Activated naive CD4-positive, alpha-beta T cell treated with anti-CD3 and anti-CD28 coated beads, Interleukin-2, amount 10 ng/mL, durations not matched to agents 7 days and 5 days (primary cell): ENCODE measurements around the gene IGFL2.
"Not testable (repeated sequence)": the region's sequence is repeated elsewhere in the genome, so short reads cannot be mapped to it uniquely, and the experiment has no call there.

Experiments
- CTCF ChIA-PET: fragments of 350-600 bp; sonication (Branson Sonifier 250); formaldehyde crosslinking; loops from one replicate; lab custom pipeline; 2021; ENCODE audit warnings: antibody characterized with exemption; lab: Charles Lee
- DNase-seq: peaks from one replicate; pipeline ENCODE4 v3.0.0-alpha.2; 2020
- H3K27ac Mint-ChIP-seq: one replicate; pipeline ENCODE4 v1.8.0; 2021; ENCODE audit warnings: mild to moderate bottlenecking, moderate library complexity, mixed read lengths
- H3K27me3 Mint-ChIP-seq: one replicate; pipeline ENCODE4 v1.8.0; 2021; ENCODE audit warnings: mild to moderate bottlenecking, mixed read lengths
- H3K36me3 Mint-ChIP-seq: one replicate; pipeline ENCODE4 v1.8.0; 2021; ENCODE audit warnings: mixed read lengths
- H3K4me1 Mint-ChIP-seq: one replicate; pipeline ENCODE4 v1.8.0; 2021; ENCODE audit warnings: mixed read lengths
- H3K4me3 Mint-ChIP-seq: one replicate; pipeline ENCODE4 v1.8.0; 2021; ENCODE audit warnings: mild to moderate bottlenecking, moderate library complexity, mixed read lengths
- H3K9me3 Mint-ChIP-seq: one replicate; pipeline ENCODE4 v1.8.0; 2021; ENCODE audit warnings: mixed read lengths

Gene IGFL2

DNA sequence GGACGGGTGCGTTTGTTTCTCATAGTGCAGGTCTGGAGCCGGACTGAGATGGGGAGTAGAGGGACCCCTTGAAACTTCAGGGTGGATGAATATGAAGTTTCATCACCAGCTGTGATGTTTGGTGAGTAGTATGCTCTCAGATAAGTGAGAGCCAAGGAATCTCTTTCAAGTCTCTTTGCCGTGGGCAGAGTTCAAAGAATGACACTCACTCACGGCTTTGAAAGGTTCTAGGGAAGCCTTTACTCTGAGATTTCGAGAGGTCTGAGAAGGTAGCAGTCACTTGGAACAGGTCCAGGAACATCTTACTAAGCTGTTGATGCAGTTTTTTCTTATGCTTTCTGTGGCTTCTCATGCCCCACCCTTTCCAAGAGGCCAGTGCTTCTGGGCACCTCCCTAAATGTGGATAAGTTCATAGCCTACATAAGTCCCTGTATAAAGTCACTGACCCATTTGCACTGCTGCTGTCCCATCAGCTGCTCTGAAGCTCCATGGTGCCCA is at the start of gene IGFL2:
Gene IGFL2 (plus strand): TSS at position 448 of the 498 bp plus-strand sequence. CDS start 41 bp downstream, at position 489.
- H3K4me1 Mint-ChIP-seq, result no peaks in the 10 kb centered on the region
- no peak for DNase-seq
- H3K27me3 Mint-ChIP-seq, result peaks cover 44% of the 10 kb centered on the region
- CTCF ChIA-PET, result no interaction called here
- H3K9me3 Mint-ChIP-seq, result no peaks in the 10 kb centered on the region
- no peak within 1 kb of the TSS for H3K27ac Mint-ChIP-seq
- no peak within 1 kb of the TSS for H3K4me3 Mint-ChIP-seq
- no peaks in the 10 kb centered on the region for H3K36me3 Mint-ChIP-seq

DNA sequence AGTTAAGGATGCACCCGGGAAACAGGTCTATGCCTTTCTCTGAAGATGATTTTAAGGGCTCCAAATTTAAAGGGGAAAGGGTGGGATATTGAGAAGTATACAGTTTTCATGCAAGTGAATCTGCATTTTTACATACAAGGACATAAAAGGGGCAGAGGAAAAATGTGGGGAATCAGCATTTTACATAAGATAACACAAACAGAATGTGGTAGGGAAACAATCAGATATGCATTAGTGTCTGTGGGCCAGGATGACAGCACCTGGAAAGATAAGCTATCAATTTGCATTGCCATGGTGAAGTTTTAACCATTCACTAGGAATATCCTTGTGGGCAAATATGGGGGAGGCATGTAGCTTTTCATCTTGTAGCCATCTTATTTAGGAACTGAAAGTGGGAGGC is 47.7 kb upstream of the IGFL2 start:
- peaks cover 9% of the 10 kb centered on the region for H3K9me3 Mint-ChIP-seq
- no peak for DNase-seq
- CTCF ChIA-PET, result no interaction called here
- no peak overlapping the region for H3K27ac Mint-ChIP-seq
- H3K27me3 Mint-ChIP-seq, result peaks cover 13% of the 10 kb centered on the region
- no peak overlapping the region for H3K4me3 Mint-ChIP-seq
- H3K4me1 Mint-ChIP-seq, result no peaks in the 10 kb centered on the region
- H3K36me3 Mint-ChIP-seq, result no peaks in the 10 kb centered on the region

DNA sequence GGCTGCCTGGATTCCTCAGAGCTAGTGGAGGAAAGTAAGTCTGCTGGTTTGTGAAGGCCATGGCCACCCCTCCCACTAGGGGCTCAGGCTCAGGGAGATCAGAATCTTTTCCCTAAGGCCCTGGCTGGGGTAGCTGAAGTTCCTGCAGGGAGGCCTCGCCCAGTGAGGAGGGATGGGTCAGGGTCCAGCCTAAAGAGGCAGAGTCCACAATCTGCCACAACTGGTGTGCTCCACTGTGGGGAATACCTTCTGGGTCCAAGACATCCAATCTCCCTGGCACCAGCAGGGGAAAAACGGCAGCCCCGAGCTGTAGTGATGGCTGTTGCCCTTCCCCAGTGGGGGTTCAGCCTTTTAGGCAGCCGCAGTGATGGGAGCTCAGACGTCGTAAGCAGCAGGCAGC is 46.7 kb upstream of the IGFL2 start:
- Mint-ChIP-seq H3K36me3 (no peaks in the 10 kb centered on the region), H3K4me3 (no peak overlapping the region), H3K9me3 (peaks cover 9% of the 10 kb centered on the region), H3K4me1 (no peaks in the 10 kb centered on the region), H3K27me3 (peaks cover 13% of the 10 kb centered on the region), H3K27ac (no peak overlapping the region)
- no peak for DNase-seq
- CTCF ChIA-PET, result no interaction called here

DNA sequence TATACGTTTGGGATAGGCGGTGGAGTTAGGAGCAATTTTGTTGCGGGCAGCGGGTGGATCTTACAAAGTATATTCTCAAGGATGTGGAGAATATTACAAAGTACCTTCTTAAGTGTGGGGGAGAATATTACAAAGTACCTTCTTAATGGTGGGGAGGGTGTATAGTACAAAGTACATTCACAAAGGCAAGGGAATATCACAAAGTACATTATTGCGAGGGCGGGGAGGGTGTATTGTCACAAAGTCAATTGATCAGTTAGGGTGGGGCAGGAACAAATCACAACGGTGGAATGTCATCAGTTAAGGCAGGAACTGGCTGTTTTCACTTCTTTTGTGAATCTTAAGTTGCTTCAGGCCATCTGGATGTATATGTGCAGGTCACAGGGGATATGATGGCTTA is 45.7 kb upstream of the IGFL2 start:
- H3K27me3 Mint-ChIP-seq, CTCF ChIA-PET, H3K4me3 Mint-ChIP-seq, H3K27ac Mint-ChIP-seq, DNase-seq, H3K36me3 Mint-ChIP-seq, H3K9me3 Mint-ChIP-seq, H3K4me1 Mint-ChIP-seq: not testable (repeated sequence)

DNA sequence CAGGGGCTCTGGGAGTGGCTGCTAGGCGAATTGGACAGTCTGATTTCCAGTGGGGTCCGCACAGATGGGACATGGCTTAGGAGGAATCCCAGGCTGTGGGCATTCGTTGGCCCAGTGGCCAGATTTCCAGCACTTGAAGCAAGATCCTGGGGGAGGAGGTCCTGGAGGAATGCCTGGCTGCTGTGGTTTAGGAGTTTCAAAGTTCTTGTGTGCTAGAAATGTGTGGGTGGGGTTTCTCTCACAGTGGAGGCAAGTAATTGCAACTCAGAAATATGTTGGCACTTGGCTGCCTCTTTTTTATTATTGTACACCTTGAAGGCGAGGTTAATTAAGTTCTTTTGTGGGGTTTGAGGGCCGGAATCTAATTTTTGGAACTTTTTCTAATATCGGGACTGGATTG is 40.7 kb upstream of the IGFL2 start:
- Mint-ChIP-seq H3K27me3 (peaks cover 5% of the 10 kb centered on the region), H3K36me3 (no peaks in the 10 kb centered on the region), H3K4me3 (no peak overlapping the region), H3K27ac (no peak overlapping the region), H3K4me1 (no peaks in the 10 kb centered on the region), H3K9me3 (no peaks in the 10 kb centered on the region)
- DNase-seq, result no peak
- CTCF ChIA-PET, result no interaction called here

DNA sequence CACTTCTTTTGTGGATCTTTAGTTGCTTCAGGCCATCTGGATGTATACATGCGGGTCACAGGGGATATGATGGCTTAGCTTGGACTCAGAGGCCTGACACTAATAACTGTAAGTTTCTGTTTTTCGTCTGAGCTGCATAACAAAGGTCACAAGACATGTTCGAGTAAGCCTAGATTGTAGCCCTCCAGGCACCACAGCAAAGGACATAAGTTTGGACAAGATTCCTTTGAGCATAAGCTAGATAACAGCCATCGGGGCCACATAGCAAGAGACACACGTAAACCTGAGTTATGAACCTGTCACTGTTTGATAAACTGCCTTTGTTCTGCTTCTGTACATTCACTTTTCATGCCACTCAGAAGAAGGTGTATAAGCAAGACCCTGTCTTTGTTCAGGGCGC is 38.2 kb upstream of the IGFL2 start:
- H3K36me3 Mint-ChIP-seq, result no peaks in the 10 kb centered on the region
- no peak overlapping the region for H3K4me3 Mint-ChIP-seq
- CTCF ChIA-PET, result no interaction called here
- H3K27ac Mint-ChIP-seq, result no peak overlapping the region
- no peaks in the 10 kb centered on the region for H3K4me1 Mint-ChIP-seq
- no peak for DNase-seq
- peaks cover 5% of the 10 kb centered on the region for H3K27me3 Mint-ChIP-seq
- H3K9me3 Mint-ChIP-seq, result no peaks in the 10 kb centered on the region

DNA sequence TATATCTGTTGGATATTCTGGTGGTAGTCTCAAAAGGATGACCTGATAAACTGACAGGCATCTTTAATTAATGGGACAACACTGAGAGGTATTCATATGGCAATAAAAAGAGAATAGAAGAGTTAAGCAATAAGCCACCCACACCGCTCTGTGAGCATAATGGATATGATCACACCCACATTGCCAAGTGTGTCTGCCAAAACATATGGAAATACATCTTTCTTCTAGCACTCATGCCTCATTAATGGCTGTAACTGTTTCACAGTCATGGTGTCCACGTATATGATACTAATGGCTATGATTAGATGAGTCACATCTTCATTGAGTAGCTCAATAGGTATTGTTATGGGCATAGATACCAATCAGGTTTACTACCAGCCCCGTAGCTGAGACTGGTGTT is 36.7 kb upstream of the IGFL2 start:
- Mint-ChIP-seq H3K9me3 (no peaks in the 10 kb centered on the region), H3K27ac (no peak overlapping the region), H3K4me1 (no peaks in the 10 kb centered on the region), H3K4me3 (no peak overlapping the region), H3K27me3 (peaks cover 14% of the 10 kb centered on the region), H3K36me3 (no peaks in the 10 kb centered on the region)
- no peak for DNase-seq
- CTCF ChIA-PET, result interaction anchor here (0.8 kb wide), 1 partner anchor 83 kb away, joined by 3 read pairs; no protein-coding TSS in a partner anchor

DNA sequence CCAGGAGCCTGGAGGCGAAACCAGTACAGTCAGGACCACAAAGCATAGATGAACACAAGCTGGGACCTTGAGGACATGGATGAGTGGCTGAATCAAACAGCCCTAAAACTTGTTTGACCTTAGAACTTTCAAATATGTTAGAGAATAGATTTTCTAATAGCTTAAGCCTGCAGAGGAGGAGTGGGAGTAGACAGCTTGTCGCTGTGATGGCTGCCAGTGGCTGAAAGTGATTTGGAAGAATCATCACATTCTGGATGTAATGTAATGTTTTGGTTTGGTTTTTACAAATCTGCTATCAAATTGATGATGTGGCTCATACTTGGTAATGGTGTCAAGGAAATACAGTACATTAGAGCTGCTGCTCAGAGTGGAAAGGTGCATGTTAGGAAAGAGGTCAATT is 35.5 kb upstream of the IGFL2 start:
- CTCF ChIA-PET, result no interaction called here
- H3K4me3 Mint-ChIP-seq, result no peak overlapping the region
- H3K27ac Mint-ChIP-seq, result no peak overlapping the region
- H3K4me1 Mint-ChIP-seq, result no peaks in the 10 kb centered on the region
- peaks cover 18% of the 10 kb centered on the region for H3K27me3 Mint-ChIP-seq
- H3K36me3 Mint-ChIP-seq, result no peaks in the 10 kb centered on the region
- H3K9me3 Mint-ChIP-seq, result no peaks in the 10 kb centered on the region
- no peak for DNase-seq

DNA sequence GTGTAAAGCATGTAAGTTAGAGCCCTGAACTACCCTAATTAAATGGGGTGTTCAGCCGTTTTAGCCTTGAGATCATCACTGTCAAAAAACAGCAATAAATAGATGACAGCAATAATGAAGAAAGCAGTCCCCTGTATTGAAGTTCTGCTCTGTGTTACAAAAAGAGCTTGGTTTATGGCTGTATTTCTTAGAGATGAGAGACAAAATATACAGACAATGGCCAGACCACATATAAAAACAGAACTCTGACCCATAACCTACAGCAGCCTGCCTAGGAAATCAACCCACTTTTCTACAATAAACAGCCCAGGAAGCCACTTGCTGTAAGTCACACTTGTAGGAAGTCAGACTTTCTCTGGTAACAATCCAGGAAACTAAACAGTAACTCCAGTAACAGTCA is 34.3 kb upstream of the IGFL2 start:
- H3K27me3 Mint-ChIP-seq, result peaks cover 21% of the 10 kb centered on the region
- CTCF ChIA-PET, result no interaction called here

DNA sequence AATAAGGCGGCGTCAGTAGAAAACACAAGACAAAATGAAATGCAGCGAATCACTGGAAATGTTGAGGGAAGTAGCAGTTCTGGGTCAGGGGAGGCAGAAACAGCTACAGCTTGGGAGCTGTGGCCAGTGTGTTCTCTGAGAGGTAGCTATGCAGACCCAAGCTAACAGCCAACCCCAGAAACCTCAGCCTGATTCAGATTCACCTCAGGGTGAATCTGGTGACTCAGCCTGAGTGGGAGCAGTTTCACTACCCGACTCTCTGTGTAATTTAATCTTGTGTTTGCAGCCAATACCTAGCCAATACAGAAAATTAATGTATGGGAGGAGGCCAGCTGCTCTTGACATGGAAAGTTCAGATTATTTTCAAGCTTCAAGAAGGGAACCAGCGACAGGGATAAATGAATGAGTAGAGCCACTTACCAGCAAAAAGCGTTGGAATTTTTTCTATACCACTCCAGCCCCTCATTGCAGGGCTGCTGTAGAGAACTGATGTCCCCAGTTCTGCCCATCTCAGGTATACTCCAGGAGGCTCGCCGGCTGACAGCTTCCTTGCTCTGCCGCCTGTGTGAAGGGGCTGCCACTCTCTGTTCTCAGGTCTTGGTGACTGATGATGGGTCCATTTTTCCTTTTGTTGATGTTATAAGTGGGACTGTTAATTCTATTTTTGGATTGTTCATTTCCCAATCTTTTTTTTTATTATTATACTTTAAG is 32.5 kb upstream of the IGFL2 start:
- no peaks in the 10 kb centered on the region for H3K9me3 Mint-ChIP-seq
- peak; percentile 23 for DNase-seq
- H3K36me3 Mint-ChIP-seq, result no peaks in the 10 kb centered on the region
- H3K27ac Mint-ChIP-seq, result no peak overlapping the region
- H3K27me3 Mint-ChIP-seq, result peaks cover 31% of the 10 kb centered on the region
- no peak overlapping the region for H3K4me3 Mint-ChIP-seq
- no peaks in the 10 kb centered on the region for H3K4me1 Mint-ChIP-seq
- CTCF ChIA-PET, result no interaction called here

More for the DNA sequence above, 34.3 kb upstream of the IGFL2 start:
- Mint-ChIP-seq H3K36me3 (no peaks in the 10 kb centered on the region), H3K4me1 (no peaks in the 10 kb centered on the region), H3K4me3 (no peak overlapping the region), H3K27ac (no peak overlapping the region), H3K9me3 (no peaks in the 10 kb centered on the region)
- no peak for DNase-seq

DNA sequence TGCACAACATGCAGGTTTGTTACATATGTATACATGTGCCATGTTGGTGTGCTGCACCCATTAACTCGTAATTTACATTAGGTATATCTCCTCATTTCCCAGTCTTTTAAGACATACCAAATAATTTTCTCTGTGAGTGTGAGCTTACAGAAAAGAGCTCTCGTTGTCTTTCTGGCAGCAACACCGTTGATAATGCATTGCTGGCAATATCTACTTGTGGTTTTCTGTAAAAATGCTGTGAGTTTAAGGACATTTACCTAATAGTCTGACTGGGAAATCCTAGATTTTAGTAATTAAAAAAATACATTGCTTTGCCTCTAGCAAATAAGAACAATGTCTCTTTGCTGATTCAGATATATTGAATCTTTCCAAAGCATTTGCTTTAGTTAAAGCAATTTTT is 31.9 kb upstream of the IGFL2 start:
- Mint-ChIP-seq H3K36me3 (no peaks in the 10 kb centered on the region), H3K27ac (no peak overlapping the region), H3K9me3 (no peaks in the 10 kb centered on the region), H3K4me1 (no peaks in the 10 kb centered on the region), H3K4me3 (no peak overlapping the region), H3K27me3 (peaks cover 34% of the 10 kb centered on the region)
- DNase-seq, result no peak
- CTCF ChIA-PET, result no interaction called here

DNA sequence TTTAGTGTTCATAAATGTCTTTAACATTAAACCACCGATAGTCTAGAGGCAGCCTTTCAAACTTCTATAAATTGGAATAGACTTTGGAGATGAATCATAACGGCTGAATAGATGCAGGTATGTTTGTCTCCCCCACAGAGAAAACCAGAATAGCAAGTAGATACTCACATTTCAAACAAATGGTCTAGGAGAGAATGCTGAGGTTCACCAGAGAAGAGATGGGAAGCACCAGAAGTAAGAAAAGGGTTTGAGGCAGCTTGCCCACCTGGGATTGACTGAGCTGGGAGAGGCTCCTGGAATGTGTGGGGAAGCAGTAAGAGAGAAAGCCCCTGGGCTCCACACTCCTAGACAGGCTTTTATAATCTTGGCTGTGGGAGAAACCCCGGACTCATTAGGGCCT is 29.9 kb upstream of the IGFL2 start:
- Mint-ChIP-seq H3K4me3 (no peak overlapping the region), H3K36me3 (no peaks in the 10 kb centered on the region), H3K27me3 (peaks cover 39% of the 10 kb centered on the region), H3K27ac (no peak overlapping the region), H3K9me3 (no peaks in the 10 kb centered on the region), H3K4me1 (no peaks in the 10 kb centered on the region)
- no peak for DNase-seq
- CTCF ChIA-PET, result no interaction called here

DNA sequence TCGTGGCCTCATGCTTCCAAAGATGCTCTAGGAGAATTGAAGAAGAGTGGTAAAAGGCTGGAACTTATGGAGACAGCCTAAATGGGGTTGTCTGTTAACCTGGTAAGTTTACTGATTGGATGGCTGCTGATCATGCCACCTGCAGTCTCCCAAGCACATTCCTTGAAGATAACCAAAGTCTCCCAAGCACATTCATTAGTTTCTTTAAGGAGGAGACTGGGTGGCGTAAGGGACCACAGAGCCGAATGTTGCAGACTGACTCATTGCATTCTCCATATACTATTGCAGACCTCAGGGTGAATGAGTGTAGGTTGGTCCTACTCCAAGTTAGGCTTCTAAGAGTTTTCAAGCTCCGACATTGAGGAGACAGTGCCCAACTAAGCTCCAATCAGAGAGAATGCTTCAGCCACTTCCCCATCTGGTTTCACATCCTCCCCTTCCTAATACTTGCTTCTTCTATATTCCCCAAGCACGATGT is 23.4 kb upstream of the IGFL2 start, which contains the start of gene IGFL3:
Gene IGFL3 (minus strand): TSS at position 51 of the 478 bp plus-strand sequence. CDS start 39 bp downstream, at position 12.
- no peak within 1 kb of the TSS for H3K27ac Mint-ChIP-seq
- H3K4me1 Mint-ChIP-seq, result no peaks in the 10 kb centered on the region
- CTCF ChIA-PET, result no interaction called here
- DNase-seq, result no peak
- H3K36me3 Mint-ChIP-seq, result no peaks in the 10 kb centered on the region
- peaks cover 53% of the 10 kb centered on the region for H3K27me3 Mint-ChIP-seq
- H3K9me3 Mint-ChIP-seq, result no peaks in the 10 kb centered on the region
- no peak within 1 kb of the TSS for H3K4me3 Mint-ChIP-seq

DNA sequence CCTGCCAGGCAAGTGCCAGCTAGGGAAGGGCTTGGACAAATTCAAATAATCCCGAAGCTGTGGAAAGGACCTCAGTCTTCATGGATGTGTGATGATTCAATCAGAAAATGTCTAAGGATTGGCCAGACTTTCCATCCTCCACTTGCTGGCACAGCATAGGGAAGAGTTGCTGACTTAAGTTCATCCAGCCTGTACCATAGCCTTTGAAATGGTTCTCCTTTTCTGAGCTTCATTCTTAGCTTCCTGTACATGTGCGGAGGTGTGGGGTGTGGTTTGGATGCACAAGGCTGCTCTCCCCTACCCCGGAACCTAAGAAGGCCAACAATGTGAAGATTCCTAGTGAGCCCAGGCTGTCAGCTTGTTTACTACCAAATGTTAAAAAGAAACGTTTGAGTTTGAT is 22.6 kb upstream of the IGFL2 start:
- CTCF ChIA-PET, result interaction anchor here (0.8 kb wide), 1 partner anchor 155 kb away, joined by 3 read pairs; no protein-coding TSS in a partner anchor
- no peak for DNase-seq
- Mint-ChIP-seq H3K4me1 (no peaks in the 10 kb centered on the region), H3K9me3 (no peaks in the 10 kb centered on the region), H3K4me3 (no peak overlapping the region), H3K27me3 (peaks cover 53% of the 10 kb centered on the region), H3K27ac (no peak overlapping the region), H3K36me3 (no peaks in the 10 kb centered on the region)

DNA sequence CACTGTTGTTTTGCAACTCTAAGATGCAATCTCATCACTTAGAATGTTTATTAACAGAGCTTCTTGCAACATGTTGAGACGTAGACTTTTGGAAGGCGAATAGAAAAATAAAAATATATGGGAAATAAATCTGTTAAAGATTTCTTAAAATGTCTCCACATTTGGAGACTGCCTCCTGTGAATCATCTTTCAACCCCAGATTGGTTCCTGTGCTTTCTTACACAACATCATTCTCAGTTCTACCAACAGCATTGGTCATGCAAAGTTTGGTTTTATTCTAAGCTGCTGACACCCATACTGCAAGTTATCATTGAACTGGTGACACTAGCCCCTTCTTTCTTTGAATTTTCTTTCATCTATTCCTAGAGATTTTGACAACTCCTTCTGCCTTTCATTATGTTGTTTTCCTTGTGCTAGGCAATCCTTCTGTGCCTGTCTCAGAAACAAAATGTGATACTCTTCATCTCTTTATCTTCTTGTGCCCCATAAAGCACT is 21.9 kb upstream of the IGFL2 start:
- CTCF ChIA-PET, result interaction anchor here (0.8 kb wide), 1 partner anchor 154 kb away, joined by 3 read pairs; no protein-coding TSS in a partner anchor
- peaks cover 51% of the 10 kb centered on the region for H3K27me3 Mint-ChIP-seq
- no peak for DNase-seq

More for the DNA sequence above, 21.9 kb upstream of the IGFL2 start:
- Mint-ChIP-seq H3K4me3 (no peak overlapping the region), H3K36me3 (no peaks in the 10 kb centered on the region), H3K27ac (no peak overlapping the region), H3K9me3 (no peaks in the 10 kb centered on the region), H3K4me1 (no peaks in the 10 kb centered on the region)
